Measurements from ENCODE around the gene CELSR1. TPM values are rescaled to one million over a fixed set of nuclear protein-coding genes. Genes with fewer than 3 reads are reported as not detected.

The CELSR1 gene
- total and polyA plus RNA-seq, 2 donors (not counting 1 experiment from before 2014, with no cell fraction given): 0.07 to 1.8 TPM

DNA sequence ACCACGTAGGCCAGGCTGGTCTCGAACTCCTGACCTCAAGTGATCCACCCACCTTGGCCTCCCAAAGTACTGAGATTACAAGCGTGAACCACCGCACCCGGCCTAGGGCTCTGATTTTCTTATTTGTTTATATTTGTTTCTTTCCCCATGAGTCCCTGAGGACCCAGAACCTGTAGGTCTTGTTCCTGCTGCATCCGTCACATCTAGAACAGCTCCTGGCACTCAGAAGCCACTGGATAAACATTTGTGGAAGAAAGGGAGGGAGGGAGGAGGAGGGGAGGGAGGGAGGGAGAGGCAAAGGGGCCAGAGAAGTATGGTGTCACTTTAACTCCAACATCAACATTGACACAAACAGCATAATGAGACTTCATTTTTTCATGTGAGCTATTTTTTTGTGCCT is 67.7 kb downstream of the CELSR1 start:
- no peak for DNase-seq (ENCODE audit: low read depth in 2 of 2)
- Histone ChIP-seq H3K4me2 (ENCODE audit: extremely low read depth, insufficient read depth, low read length) (no peak overlapping the region), H3K4me3 (replicated peaks in 1 of 4; ENCODE audit: control extremely low read depth in 1 of 4, insufficient read depth in 1 of 4, low read depth in 3 of 4, low read length in 4 of 4) (no peak overlapping the region), H2AFZ (ENCODE audit: low read length) (no peak overlapping the region), H3K27me3 (ENCODE audit: control insufficient read depth, insufficient read depth, low read length) (no peaks in the 10 kb centered on the region), H3K36me3 (ENCODE audit: control insufficient read depth, insufficient read depth, low read length) (no peaks in the 10 kb centered on the region), H3K9ac (ENCODE audit: insufficient read depth, low read length) (no peak overlapping the region), H3K79me2 (ENCODE audit: control insufficient read depth, insufficient read depth, low read length) (no peaks in the 10 kb centered on the region), H3K27ac (ENCODE audit: insufficient read depth, low read length) (no peak overlapping the region), H3K9me3 (ENCODE audit: control insufficient read depth, insufficient read depth, low read depth, low read length) (no peaks in the 10 kb centered on the region), H3K4me1 (ENCODE audit: control insufficient read depth, extremely low read depth, insufficient read depth, low read length) (no peaks in the 10 kb centered on the region), H4K20me1 (ENCODE audit: control insufficient read depth, extremely low read depth, insufficient read depth, low read length) (no peaks in the 10 kb centered on the region)
- no peak for TF ChIP-seq CTCF (conservative IDR thresholded peaks at IDR 0.05 in 1 of 2, IDR thresholded peaks at IDR 0.05 in 1 of 2; ENCODE audit: low read depth in 1 of 2, low read length in 2 of 2)
- TF ChIP-seq EZH2 (IDR thresholded peaks at IDR 0.05; ENCODE audit: low read length, missing control alignments): no peak

- Histone ChIP-seq H3K9ac (ENCODE audit: insufficient read depth, low read length) (no peak overlapping the region), H3K79me2 (ENCODE audit: control insufficient read depth, insufficient read depth, low read length) (no peaks in the 10 kb centered on the region), H4K20me1 (ENCODE audit: control insufficient read depth, extremely low read depth, insufficient read depth, low read length) (no peaks in the 10 kb centered on the region), H3K27me3 (ENCODE audit: control insufficient read depth, insufficient read depth, low read length) (no peaks in the 10 kb centered on the region), H3K4me1 (ENCODE audit: control insufficient read depth, extremely low read depth, insufficient read depth, low read length) (no peaks in the 10 kb centered on the region), H3K36me3 (ENCODE audit: control insufficient read depth, insufficient read depth, low read length) (no peaks in the 10 kb centered on the region), H3K4me3 (replicated peaks in 1 of 4; ENCODE audit: control extremely low read depth in 1 of 4, insufficient read depth in 1 of 4, low read depth in 3 of 4, low read length in 4 of 4) (no peak overlapping the region), H2AFZ (ENCODE audit: low read length) (no peak overlapping the region), H3K27ac (ENCODE audit: insufficient read depth, low read length) (no peak overlapping the region), H3K4me2 (ENCODE audit: extremely low read depth, insufficient read depth, low read length) (no peak overlapping the region), H3K9me3 (ENCODE audit: control insufficient read depth, insufficient read depth, low read depth, low read length) (no peaks in the 10 kb centered on the region)
- peak in 1 of 2 donors; percentile 8 for DNase-seq (ENCODE audit: low read depth in 2 of 2)
- no peak for TF ChIP-seq CTCF (conservative IDR thresholded peaks at IDR 0.05 in 1 of 2, IDR thresholded peaks at IDR 0.05 in 1 of 2; ENCODE audit: low read depth in 1 of 2, low read length in 2 of 2)
- TF ChIP-seq EZH2 (IDR thresholded peaks at IDR 0.05; ENCODE audit: low read length, missing control alignments): no peak
Observed at GRCh38 chr22:46467006-46467405, 70.4 kb downstream of the CELSR1 start.

DNA sequence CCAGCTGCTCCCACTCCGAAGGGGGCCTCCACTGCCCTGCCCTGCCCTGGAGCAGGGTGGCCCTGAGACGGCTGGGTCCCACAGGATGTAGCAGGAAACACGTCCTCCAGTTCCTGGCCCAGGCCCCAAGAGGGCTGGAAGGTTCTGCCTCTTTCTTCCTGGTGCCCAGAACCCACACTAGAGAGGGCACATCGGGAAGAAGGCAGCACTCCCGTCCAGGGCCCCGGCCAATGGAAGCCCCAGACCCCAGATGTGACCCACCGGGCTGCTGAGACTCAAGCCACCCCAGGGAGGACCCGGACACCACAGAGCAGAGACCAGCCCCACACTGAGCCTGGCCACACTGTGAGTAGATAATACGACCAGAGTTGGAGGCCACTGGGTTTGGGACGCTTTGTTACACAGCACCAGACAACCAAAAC is 71.2 kb downstream of the CELSR1 start:
- Histone ChIP-seq H3K79me2 (ENCODE audit: control insufficient read depth, insufficient read depth, low read length) (no peaks in the 10 kb centered on the region), H3K4me3 (replicated peaks in 1 of 4; ENCODE audit: control extremely low read depth in 1 of 4, insufficient read depth in 1 of 4, low read depth in 3 of 4, low read length in 4 of 4) (no peak overlapping the region), H4K20me1 (ENCODE audit: control insufficient read depth, extremely low read depth, insufficient read depth, low read length) (no peaks in the 10 kb centered on the region), H3K9ac (ENCODE audit: insufficient read depth, low read length) (no peak overlapping the region), H3K36me3 (ENCODE audit: control insufficient read depth, insufficient read depth, low read length) (no peaks in the 10 kb centered on the region), H3K4me2 (ENCODE audit: extremely low read depth, insufficient read depth, low read length) (no peak overlapping the region), H3K27me3 (ENCODE audit: control insufficient read depth, insufficient read depth, low read length) (no peaks in the 10 kb centered on the region), H3K4me1 (ENCODE audit: control insufficient read depth, extremely low read depth, insufficient read depth, low read length) (no peaks in the 10 kb centered on the region), H2AFZ (ENCODE audit: low read length) (no peak overlapping the region), H3K27ac (ENCODE audit: insufficient read depth, low read length) (no peak overlapping the region), H3K9me3 (ENCODE audit: control insufficient read depth, insufficient read depth, low read depth, low read length) (no peaks in the 10 kb centered on the region)
- no peak for TF ChIP-seq CTCF (conservative IDR thresholded peaks at IDR 0.05 in 1 of 2, IDR thresholded peaks at IDR 0.05 in 1 of 2; ENCODE audit: low read depth in 1 of 2, low read length in 2 of 2)
- no peak for TF ChIP-seq EZH2 (IDR thresholded peaks at IDR 0.05; ENCODE audit: low read length, missing control alignments)
- no peak for DNase-seq (ENCODE audit: low read depth in 2 of 2)
